IPS-18a (cell line): Measurements from ENCODE around the gene CPB2.

Source experiments
- H3K27ac ChIP-seq: one replicate; pipeline ENCODE4 v1.5.1; 2013; ENCODE audit warnings: low read length
- H3K27me3 ChIP-seq: one replicate; pipeline ENCODE4 v1.6.1; 2013; ENCODE audit warnings: mild to moderate bottlenecking, low read length; ENCODE audit not compliant: control insufficient read depth, insufficient read depth
- H3K36me3 ChIP-seq: one replicate; pipeline ENCODE4 v1.6.1; 2013; ENCODE audit warnings: low read depth, low read length; ENCODE audit not compliant: control insufficient read depth
- H3K4me1 ChIP-seq: one replicate; pipeline ENCODE4 v1.6.1; 2013; ENCODE audit warnings: low read depth, low read length; ENCODE audit not compliant: control insufficient read depth
- H3K4me3 ChIP-seq: one replicate; pipeline ENCODE4 v1.5.1; 2013; ENCODE audit warnings: low read length
- H3K9ac ChIP-seq: one replicate; pipeline ENCODE4 v1.6.1; 2013; ENCODE audit warnings: mild to moderate bottlenecking, low read length, moderate library complexity
- H3K9me3 ChIP-seq: one replicate; pipeline ENCODE4 v1.6.1; 2013; ENCODE audit warnings: low read depth, low read length; ENCODE audit not compliant: control insufficient read depth

Gene CPB2

GRCh38 chr13:46039411-46040182 lies 65.2 kb downstream of the CPB2 start:
- H3K36me3 ChIP-seq, result peaks cover 34% of the 10 kb centered on the region

GRCh38 chr13:46038296-46038695 lies 66.5 kb downstream of the CPB2 start:
- Histone ChIP-seq H3K27me3 (no peaks in the 10 kb centered on the region), H3K36me3 (peaks cover 37% of the 10 kb centered on the region)

More at GRCh38 chr13:46039411-46040182, 65.2 kb downstream of the CPB2 start:
- Histone ChIP-seq H3K9ac (no peak overlapping the region), H3K4me3 (no peak overlapping the region), H3K9me3 (no peaks in the 10 kb centered on the region), H3K27me3 (no peaks in the 10 kb centered on the region), H3K4me1 (no peaks in the 10 kb centered on the region), H3K27ac (no peak overlapping the region)

GRCh38 chr13:46035066-46035465 lies 69.8 kb downstream of the CPB2 start:
- no peaks in the 10 kb centered on the region for H3K4me1 ChIP-seq
- no peaks in the 10 kb centered on the region for H3K9me3 ChIP-seq
- no peak overlapping the region for H3K27ac ChIP-seq
- no peak overlapping the region for H3K4me3 ChIP-seq
- peaks cover 26% of the 10 kb centered on the region for H3K36me3 ChIP-seq
- no peaks in the 10 kb centered on the region for H3K27me3 ChIP-seq
- H3K9ac ChIP-seq, result no peak overlapping the region

More at GRCh38 chr13:46038296-46038695, 66.5 kb downstream of the CPB2 start:
- Histone ChIP-seq H3K9me3 (no peaks in the 10 kb centered on the region), H3K9ac (no peak overlapping the region), H3K27ac (no peak overlapping the region), H3K4me1 (no peaks in the 10 kb centered on the region), H3K4me3 (no peak overlapping the region)

- Histone ChIP-seq H3K36me3 (peaks cover 10% of the 10 kb centered on the region), H3K9ac (no peak overlapping the region), H3K4me1 (no peaks in the 10 kb centered on the region), H3K27me3 (no peaks in the 10 kb centered on the region), H3K4me3 (no peak overlapping the region), H3K9me3 (no peaks in the 10 kb centered on the region), H3K27ac (no peak overlapping the region)
Observed at GRCh38 chr13:46032341-46032740, 72.5 kb downstream of the CPB2 start.

- H3K9me3 ChIP-seq, result no peaks in the 10 kb centered on the region
- no peaks in the 10 kb centered on the region for H3K27me3 ChIP-seq
- H3K36me3 ChIP-seq, result peaks cover 10% of the 10 kb centered on the region
- H3K4me3 ChIP-seq, result no peak overlapping the region
- no peaks in the 10 kb centered on the region for H3K4me1 ChIP-seq
- no peak overlapping the region for H3K9ac ChIP-seq
- no peak overlapping the region for H3K27ac ChIP-seq
Observed at GRCh38 chr13:46031581-46032263, 73.1 kb downstream of the CPB2 start.

- Histone ChIP-seq H3K4me1 (no peaks in the 10 kb centered on the region), H3K36me3 (no peaks in the 10 kb centered on the region)
Observed at GRCh38 chr13:46025157-46025556, 79.7 kb downstream of the CPB2 start.

GRCh38 chr13:46022481-46022880 lies 82.4 kb downstream of the CPB2 start:
- no peaks in the 10 kb centered on the region for H3K4me1 ChIP-seq
- H3K27me3 ChIP-seq, result no peaks in the 10 kb centered on the region
- no peak overlapping the region for H3K4me3 ChIP-seq
- H3K36me3 ChIP-seq, result peaks cover 21% of the 10 kb centered on the region
- no peak overlapping the region for H3K9ac ChIP-seq
- no peaks in the 10 kb centered on the region for H3K9me3 ChIP-seq
- H3K27ac ChIP-seq, result no peak overlapping the region

More at GRCh38 chr13:46025157-46025556, 79.7 kb downstream of the CPB2 start:
- Histone ChIP-seq H3K27ac (no peak overlapping the region), H3K4me3 (no peak overlapping the region), H3K9me3 (no peaks in the 10 kb centered on the region), H3K9ac (no peak overlapping the region), H3K27me3 (no peaks in the 10 kb centered on the region)

GRCh38 chr13:46016216-46016615 lies 88.6 kb downstream of the CPB2 start:
- peaks cover 51% of the 10 kb centered on the region for H3K36me3 ChIP-seq
- no peak overlapping the region for H3K9ac ChIP-seq
- no peaks in the 10 kb centered on the region for H3K4me1 ChIP-seq
- H3K9me3 ChIP-seq, result no peaks in the 10 kb centered on the region
- H3K4me3 ChIP-seq, result no peak overlapping the region
- H3K27me3 ChIP-seq, result no peaks in the 10 kb centered on the region
- no peak overlapping the region for H3K27ac ChIP-seq

- H3K27ac ChIP-seq, result no peak overlapping the region
- no peak overlapping the region for H3K4me3 ChIP-seq
- H3K9ac ChIP-seq, result no peak overlapping the region
- no peaks in the 10 kb centered on the region for H3K9me3 ChIP-seq
- no peaks in the 10 kb centered on the region for H3K4me1 ChIP-seq
- H3K36me3 ChIP-seq, result peaks cover 53% of the 10 kb centered on the region
- no peaks in the 10 kb centered on the region for H3K27me3 ChIP-seq
Observed at GRCh38 chr13:46015366-46015765, 89.5 kb downstream of the CPB2 start.

GRCh38 chr13:46012404-46012803 lies 92.4 kb downstream of the CPB2 start:
- Histone ChIP-seq H3K27ac (no peak overlapping the region), H3K4me3 (no peak overlapping the region), H3K9me3 (no peaks in the 10 kb centered on the region), H3K9ac (no peak overlapping the region), H3K4me1 (no peaks in the 10 kb centered on the region), H3K36me3 (peaks cover 56% of the 10 kb centered on the region), H3K27me3 (no peaks in the 10 kb centered on the region)

GRCh38 chr13:46010148-46010547 lies 94.7 kb downstream of the CPB2 start:
- Histone ChIP-seq H3K36me3 (peaks cover 46% of the 10 kb centered on the region), H3K4me1 (no peaks in the 10 kb centered on the region), H3K27ac (no peak overlapping the region), H3K9ac (no peak overlapping the region), H3K9me3 (no peaks in the 10 kb centered on the region), H3K4me3 (no peak overlapping the region), H3K27me3 (no peaks in the 10 kb centered on the region)

- Histone ChIP-seq H3K36me3 (peaks cover 43% of the 10 kb centered on the region), H3K4me3 (no peak overlapping the region), H3K4me1 (no peaks in the 10 kb centered on the region), H3K9me3 (no peaks in the 10 kb centered on the region), H3K27ac (no peak overlapping the region), H3K27me3 (no peaks in the 10 kb centered on the region), H3K9ac (no peak overlapping the region)
Observed at GRCh38 chr13:46008631-46009030, 96.2 kb downstream of the CPB2 start.
